Right hindlimb (tissue), 1 donor: ENCODE data around the gene SRCIN1.
"Not testable (repeated sequence)": the region's sequence is repeated elsewhere in the genome, so short reads cannot be mapped to it uniquely, and the experiment has no call there.

ENCODE experiments used
- DNase-seq: peaks from one replicate; pipeline ENCODE4 v3.0.0-alpha.2; 2018

The SRCIN1 gene, protein sequence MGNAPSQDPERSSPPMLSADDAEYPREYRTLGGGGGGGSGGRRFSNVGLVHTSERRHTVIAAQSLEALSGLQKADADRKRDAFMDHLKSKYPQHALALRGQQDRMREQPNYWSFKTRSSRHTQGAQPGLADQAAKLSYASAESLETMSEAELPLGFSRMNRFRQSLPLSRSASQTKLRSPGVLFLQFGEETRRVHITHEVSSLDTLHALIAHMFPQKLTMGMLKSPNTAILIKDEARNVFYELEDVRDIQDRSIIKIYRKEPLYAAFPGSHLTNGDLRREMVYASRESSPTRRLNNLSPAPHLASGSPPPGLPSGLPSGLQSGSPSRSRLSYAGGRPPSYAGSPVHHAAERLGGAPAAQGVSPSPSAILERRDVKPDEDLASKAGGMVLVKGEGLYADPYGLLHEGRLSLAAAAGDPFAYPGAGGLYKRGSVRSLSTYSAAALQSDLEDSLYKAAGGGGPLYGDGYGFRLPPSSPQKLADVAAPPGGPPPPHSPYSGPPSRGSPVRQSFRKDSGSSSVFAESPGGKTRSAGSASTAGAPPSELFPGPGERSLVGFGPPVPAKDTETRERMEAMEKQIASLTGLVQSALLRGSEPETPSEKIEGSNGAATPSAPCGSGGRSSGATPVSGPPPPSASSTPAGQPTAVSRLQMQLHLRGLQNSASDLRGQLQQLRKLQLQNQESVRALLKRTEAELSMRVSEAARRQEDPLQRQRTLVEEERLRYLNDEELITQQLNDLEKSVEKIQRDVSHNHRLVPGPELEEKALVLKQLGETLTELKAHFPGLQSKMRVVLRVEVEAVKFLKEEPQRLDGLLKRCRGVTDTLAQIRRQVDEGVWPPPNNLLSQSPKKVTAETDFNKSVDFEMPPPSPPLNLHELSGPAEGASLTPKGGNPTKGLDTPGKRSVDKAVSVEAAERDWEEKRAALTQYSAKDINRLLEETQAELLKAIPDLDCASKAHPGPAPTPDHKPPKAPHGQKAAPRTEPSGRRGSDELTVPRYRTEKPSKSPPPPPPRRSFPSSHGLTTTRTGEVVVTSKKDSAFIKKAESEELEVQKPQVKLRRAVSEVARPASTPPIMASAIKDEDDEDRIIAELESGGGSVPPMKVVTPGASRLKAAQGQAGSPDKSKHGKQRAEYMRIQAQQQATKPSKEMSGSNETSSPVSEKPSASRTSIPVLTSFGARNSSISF

GRCh38 chr17:38605841-38606645 is at the start of gene SRCIN1:
Gene SRCIN1 (minus strand): TSS chr17:38605952. CDS start chr17:38605705, 247 bp downstream.
- peak; percentile 72 for DNase-seq

DNA sequence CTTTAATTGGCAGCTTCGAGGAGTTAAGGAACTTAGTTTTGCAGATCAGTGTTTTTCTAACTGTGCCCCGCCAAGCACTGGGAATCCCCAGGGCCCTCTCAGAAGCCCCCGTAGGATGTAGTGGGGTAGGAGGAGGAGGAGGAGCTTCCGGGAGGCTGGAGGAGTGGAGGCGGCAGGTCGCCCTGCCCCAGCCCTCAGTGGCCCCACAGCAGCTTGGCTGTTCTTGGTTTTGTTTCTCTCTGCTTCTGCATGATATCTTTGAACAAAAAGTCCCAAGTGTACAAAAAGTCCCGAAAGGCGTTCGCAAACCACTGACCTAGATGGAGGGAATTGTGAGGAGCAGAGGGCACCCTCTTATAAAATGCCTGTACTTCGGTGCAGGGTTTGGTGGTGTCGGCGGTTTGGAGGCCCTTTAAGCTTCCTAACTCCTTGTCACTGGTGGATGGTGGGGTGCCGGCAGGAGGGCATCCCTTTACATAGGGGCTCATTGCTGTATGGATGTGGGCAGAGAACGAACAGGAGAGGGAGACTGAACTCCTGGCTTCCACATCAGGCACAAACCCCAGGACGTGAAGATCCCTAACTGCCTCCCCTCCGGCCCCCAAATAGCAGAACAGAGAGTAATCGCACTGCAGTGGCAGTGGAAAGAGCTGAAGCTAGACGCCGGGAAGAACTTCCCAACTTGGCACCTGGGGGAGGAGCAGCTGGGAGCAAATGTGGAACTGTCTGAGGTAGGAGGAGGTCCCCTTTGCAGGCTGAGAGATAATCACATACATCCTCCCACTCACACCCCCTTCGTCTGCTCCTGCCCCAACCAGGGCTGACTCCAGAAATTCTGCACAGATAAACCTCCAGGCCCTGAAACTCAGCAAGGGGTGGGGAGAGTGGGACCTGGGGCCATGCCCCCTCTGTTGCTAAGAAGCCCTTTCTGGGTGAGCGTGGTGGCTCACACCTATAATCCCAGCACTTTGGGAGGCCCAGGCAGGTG is 49.0 kb upstream of the SRCIN1 start:
- DNase-seq = no peak

- DNase-seq = no peak
Measured at GRCh38 chr17:38653679-38654078, 47.9 kb upstream of the SRCIN1 start.

DNA sequence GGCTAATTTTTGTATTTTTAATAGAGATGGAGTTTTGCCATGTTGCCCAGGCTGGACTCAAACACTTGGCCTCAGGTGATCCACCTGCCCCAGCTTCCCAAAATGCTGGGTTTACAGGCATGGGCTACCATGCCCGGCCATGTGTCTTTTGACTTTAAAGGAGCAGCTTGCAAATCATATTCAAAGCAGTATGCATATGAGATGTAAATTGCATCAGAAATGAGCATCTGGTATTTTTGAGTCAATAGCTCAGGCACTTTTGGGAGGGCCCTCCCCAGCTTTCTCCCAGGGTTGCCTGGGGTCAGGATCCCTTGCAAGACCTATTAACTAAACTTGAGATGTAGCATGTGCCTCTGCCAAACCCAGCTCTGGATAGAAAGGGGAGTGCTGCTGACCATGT is 47.5 kb upstream of the SRCIN1 start:
- DNase-seq = no peak

GRCh38 chr17:38650653-38651173 is 45.0 kb upstream of the SRCIN1 start:
- DNase-seq = not testable (repeated sequence)

- no peak for DNase-seq
Measured at GRCh38 chr17:38637951-38638350, 32.2 kb upstream of the SRCIN1 start.

DNA sequence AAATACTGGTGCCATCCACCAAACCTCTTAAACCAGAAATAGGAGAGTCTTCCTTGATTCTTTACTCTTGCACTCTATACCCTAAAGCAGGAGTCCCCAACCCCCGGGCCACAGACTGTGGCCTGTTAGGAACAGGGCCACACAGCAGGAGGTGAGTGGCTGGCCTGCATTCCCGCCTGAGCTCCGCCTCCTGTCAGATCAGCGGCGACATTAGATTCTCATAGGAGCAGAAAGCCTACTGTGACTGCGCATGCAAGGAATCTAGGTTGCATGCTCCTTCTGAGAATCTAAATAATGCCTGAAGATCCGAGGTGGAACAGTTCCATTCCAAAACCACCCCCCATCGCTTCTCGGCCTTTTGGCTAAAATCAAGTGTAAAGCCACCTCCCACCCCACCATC is 30.3 kb upstream of the SRCIN1 start:
- no peak for DNase-seq

- no peak for DNase-seq
Measured at GRCh38 chr17:38632334-38632733, 26.6 kb upstream of the SRCIN1 start.

DNA sequence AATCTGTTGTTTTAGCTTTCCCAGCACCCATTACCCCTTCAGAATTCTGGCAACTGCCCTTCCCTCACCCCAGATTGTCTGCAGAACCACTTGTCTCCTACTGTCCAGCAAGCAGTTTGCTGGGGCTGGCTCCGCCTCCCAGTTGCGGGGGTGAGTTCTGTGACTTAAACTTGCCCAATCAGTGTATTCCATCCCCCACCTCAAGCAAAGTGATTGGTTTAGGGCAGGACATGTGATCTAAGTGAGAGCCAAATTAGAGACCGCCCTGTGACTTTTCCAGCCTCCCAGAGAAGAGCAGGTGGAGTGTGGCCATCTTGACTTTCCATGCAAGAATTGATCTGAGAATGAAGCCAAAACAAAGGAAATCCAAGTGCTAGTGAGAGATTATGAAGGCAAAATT is 22.7 kb upstream of the SRCIN1 start:
- DNase-seq = no peak

- DNase-seq = no peak
Measured at GRCh38 chr17:38627957-38628356, 22.2 kb upstream of the SRCIN1 start.

GRCh38 chr17:38626606-38627226 is 21.0 kb upstream of the SRCIN1 start:
- DNase-seq = not testable (repeated sequence)

GRCh38 chr17:38625482-38625881 is 19.7 kb upstream of the SRCIN1 start:
- no peak for DNase-seq

DNA sequence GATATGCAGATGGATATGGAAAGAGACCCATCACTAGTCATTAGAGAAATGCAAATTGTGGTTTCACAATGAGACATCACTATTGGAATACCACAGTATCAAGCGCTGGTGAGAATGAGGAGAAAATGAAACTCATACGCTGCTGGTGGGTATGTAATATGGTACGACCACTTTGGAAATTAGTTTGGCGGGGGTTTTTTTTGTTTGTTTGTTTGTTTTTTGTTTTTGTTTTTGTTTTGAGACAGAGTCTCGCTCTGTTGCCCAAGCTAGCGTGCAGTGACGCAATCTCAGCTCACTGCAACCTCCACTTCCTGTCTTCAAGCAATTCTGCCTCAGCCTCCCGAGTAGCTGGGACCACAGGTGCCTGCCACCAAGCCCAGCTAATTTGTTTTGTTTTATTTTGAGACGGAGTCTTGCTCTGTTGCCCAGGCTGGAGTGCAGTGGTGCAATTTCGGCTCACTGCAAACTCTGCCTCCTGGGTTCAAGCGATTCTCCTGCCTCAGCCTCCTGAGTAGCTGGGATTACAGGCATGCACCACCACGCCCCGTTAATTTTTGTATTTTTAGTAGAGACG is 19.1 kb upstream of the SRCIN1 start:
- DNase-seq = not testable (repeated sequence)

- DNase-seq = no peak
Measured at GRCh38 chr17:38621538-38621937, 15.8 kb upstream of the SRCIN1 start.

DNA sequence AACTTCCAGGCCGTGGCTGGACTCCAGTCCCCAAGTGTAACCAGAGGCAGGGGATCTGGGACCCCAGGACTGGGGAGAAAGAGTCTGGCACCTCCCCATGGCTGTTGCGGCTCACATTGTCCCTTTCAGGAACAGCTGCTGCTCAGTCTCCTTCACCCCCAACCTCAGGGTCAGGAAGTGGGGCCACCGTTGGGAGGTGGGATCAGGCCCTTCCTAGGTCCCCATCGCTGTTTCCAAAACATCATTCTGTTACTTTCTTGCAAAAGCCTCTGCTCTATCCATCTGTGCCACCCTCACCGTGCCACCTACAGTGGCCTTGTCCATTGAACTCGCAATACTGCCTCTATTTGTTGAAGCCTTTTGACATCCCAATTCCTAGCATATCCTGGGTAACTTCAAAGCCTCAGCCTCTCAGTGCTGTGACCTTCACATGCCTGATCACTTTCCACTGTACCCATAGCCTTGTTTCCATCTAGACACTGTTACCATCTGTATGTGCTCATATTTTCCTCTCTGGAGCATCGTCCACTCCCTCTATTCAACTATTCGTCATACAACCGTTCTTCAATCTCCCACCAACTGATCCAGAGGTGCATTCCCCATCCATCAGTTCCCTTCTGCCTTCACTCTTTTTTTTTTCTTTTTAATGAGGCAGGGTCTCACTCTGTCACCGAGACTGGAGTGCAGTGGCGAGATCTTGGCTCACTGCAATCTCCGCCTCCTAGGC is 15.0 kb upstream of the SRCIN1 start:
- DNase-seq = no peak

GRCh38 chr17:38619937-38620550 is 14.3 kb upstream of the SRCIN1 start:
- no peak for DNase-seq

- no peak for DNase-seq
Measured at GRCh38 chr17:38619451-38619795, 13.7 kb upstream of the SRCIN1 start.

- no peak for DNase-seq
Measured at GRCh38 chr17:38617967-38618760, 12.4 kb upstream of the SRCIN1 start.
